ENCODE measurements around the gene MLPH. TPM values are rescaled to one million over a fixed set of nuclear protein-coding genes. Genes with fewer than 3 reads are reported as not detected.

MLPH gene
- total and polyA plus RNA-seq, 2 of the 13 experiments (the other 11 are each of a cell fraction or from before 2014, with no cell fraction given) = 0.12 TPM; not detected in 1

GRCh38 chr2:237590272-237591140, 103.5 kb downstream of the MLPH start, which contains the start of gene RAB17 (continued):
- peak; percentile 75; the same call in 1 of the 2 replicates for TF ChIP-seq ZNF614 (CRISPR knock-in tag; IDR thresholded peaks at IDR 0.05; ENCODE audit: borderline replicate concordance)
- TF ChIP-seq NBN (conservative IDR thresholded peaks at IDR 0.05) = no peak
- peak; percentile 76 for TF ChIP-seq ZNF550 (CRISPR knock-in tag; IDR thresholded peaks at IDR 0.05; ENCODE audit: borderline replicate concordance)
- TF ChIP-seq NR2F1 (CRISPR knock-in tag; IDR thresholded peaks at IDR 0.05) = peak; percentile 90 to 97
- peak; percentile 99 for TF ChIP-seq NCOR1 (IDR thresholded peaks at IDR 0.05; ENCODE audit: borderline replicate concordance, low read length)
- TF ChIP-seq, protein P1, sequence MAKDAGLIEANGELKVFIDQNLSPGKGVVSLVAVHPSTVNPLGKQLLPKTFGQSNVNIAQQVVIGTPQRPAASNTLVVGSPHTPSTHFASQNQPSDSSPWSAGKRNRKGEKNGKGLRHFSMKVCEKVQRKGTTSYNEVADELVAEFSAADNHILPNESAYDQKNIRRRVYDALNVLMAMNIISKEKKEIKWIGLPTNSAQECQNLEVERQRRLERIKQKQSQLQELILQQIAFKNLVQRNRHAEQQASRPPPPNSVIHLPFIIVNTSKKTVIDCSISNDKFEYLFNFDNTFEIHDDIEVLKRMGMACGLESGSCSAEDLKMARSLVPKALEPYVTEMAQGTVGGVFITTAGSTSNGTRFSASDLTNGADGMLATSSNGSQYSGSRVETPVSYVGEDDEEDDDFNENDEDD (CRISPR knock-in tag; IDR thresholded peaks at IDR 0.05; ENCODE audit: borderline replicate concordance) = peak; percentile 46; the same call in 1 of the 2 replicates
- TF ChIP-seq ZHX1 (CRISPR knock-in tag; IDR thresholded peaks at IDR 0.05; ENCODE audit: low read depth) = peak; percentile 74; the same call in 1 of the 2 replicates
- TF ChIP-seq ZNF460 (CRISPR knock-in tag; IDR thresholded peaks at IDR 0.05; ENCODE audit: borderline replicate concordance) = no peak; the same call in 1 of the 2 replicates
- TF ChIP-seq ZNF572 (CRISPR knock-in tag; IDR thresholded peaks at IDR 0.05) = peak; percentile 82; the same call in 1 of the 2 replicates
- TF ChIP-seq, protein P2, sequence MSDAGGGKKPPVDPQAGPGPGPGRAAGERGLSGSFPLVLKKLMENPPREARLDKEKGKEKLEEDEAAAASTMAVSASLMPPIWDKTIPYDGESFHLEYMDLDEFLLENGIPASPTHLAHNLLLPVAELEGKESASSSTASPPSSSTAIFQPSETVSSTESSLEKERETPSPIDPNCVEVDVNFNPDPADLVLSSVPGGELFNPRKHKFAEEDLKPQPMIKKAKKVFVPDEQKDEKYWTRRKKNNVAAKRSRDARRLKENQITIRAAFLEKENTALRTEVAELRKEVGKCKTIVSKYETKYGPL (CRISPR knock-in tag; IDR thresholded peaks at IDR 0.05) = no peak
- TF ChIP-seq RBFOX2 (IDR thresholded peaks at IDR 0.05; ENCODE audit: low read depth, low read length) = peak; percentile 64
- TF ChIP-seq ZNF138 (CRISPR knock-in tag; IDR thresholded peaks at IDR 0.05; ENCODE audit: low read depth) = no peak; the same call in 1 of the 2 replicates
- TF ChIP-seq ZNF101 (CRISPR knock-in tag; IDR thresholded peaks at IDR 0.05; ENCODE audit: borderline replicate concordance, low read depth) = no peak
- TF ChIP-seq ZNF225 (CRISPR knock-in tag; IDR thresholded peaks at IDR 0.05) = 0 out of 2 replicates have a peak, but pooled peaks have one; percentile 68
- TF ChIP-seq, protein P3, sequence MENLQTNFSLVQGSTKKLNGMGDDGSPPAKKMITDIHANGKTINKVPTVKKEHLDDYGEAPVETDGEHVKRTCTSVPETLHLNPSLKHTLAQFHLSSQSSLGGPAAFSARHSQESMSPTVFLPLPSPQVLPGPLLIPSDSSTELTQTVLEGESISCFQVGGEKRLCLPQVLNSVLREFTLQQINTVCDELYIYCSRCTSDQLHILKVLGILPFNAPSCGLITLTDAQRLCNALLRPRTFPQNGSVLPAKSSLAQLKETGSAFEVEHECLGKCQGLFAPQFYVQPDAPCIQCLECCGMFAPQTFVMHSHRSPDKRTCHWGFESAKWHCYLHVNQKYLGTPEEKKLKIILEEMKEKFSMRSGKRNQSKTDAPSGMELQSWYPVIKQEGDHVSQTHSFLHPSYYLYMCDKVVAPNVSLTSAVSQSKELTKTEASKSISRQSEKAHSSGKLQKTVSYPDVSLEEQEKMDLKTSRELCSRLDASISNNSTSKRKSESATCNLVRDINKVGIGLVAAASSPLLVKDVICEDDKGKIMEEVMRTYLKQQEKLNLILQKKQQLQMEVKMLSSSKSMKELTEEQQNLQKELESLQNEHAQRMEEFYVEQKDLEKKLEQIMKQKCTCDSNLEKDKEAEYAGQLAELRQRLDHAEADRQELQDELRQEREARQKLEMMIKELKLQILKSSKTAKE (CRISPR knock-in tag; IDR thresholded peaks at IDR 0.05; ENCODE audit: borderline replicate concordance) = peak; percentile 97
- no peak for TF ChIP-seq MZF1 (CRISPR knock-in tag; IDR thresholded peaks at IDR 0.05; ENCODE audit: borderline replicate concordance)
- TF ChIP-seq GLI4 (CRISPR knock-in tag; IDR thresholded peaks at IDR 0.05; ENCODE audit: borderline replicate concordance) = peak; percentile 71; the same call in 1 of the 2 replicates
- no peak for TF ChIP-seq ZNF530 (CRISPR knock-in tag; IDR thresholded peaks at IDR 0.05; ENCODE audit: low read depth)
- no peak for TF ChIP-seq ZSCAN12 (CRISPR knock-in tag; IDR thresholded peaks at IDR 0.05)
- TF ChIP-seq NFYC (CRISPR knock-in tag; IDR thresholded peaks at IDR 0.05) = no peak
- peak; percentile 93 for TF ChIP-seq FOSL2 (CRISPR knock-in tag; IDR thresholded peaks at IDR 0.05)
